ENCODE data around the gene POLA1. TPM values are rescaled to one million over a fixed set of nuclear protein-coding genes. Genes with fewer than 3 reads are reported as not detected.
"Not testable (repeated sequence)": the region's sequence is repeated elsewhere in the genome, so short reads cannot be mapped to it uniquely, and the experiment has no call there.

Gene POLA1
- total RNA-seq, 4 donors from 2014 or later: 12.0 to 15.6 (median 12.5) TPM

DNA sequence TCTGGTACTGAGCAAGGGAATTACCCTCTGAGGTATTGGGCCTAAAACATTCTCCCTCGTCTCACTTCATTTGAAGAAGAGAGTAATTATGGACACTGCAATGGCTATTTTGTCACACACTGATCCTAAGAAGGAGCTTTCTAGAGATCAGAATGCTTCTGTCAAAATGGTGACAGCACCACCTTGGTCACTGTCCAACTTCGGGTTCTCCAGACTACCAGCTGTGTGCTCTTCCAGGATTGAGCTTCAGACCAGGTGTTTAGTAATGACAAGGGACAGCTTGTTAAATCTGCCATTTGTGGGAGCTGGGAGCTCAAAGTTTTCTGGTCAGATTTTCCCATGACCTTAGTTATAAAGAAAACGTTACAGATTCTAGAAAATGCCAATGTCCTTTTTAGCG lies 105.4 kb downstream of the POLA1 start:
- Histone ChIP-seq H3K27me3 (no peaks in the 10 kb centered on the region), H3K27ac (no peak overlapping the region), H3K36me3 (no peaks in the 10 kb centered on the region), H3K4me1 (no peaks in the 10 kb centered on the region), H3K9me3 (no peaks in the 10 kb centered on the region), H3K4me3 (no peak overlapping the region)
- no peak for TF ChIP-seq POLR2AphosphoS5 (IDR thresholded peaks at IDR 0.05)
- no peak for ATAC-seq
- 61 to 72% methylated on average over 3 to 4 of the region's 4 CpGs for WGBS, 2 donors (ENCODE audit: low coverage in 1 of 2)

DNA sequence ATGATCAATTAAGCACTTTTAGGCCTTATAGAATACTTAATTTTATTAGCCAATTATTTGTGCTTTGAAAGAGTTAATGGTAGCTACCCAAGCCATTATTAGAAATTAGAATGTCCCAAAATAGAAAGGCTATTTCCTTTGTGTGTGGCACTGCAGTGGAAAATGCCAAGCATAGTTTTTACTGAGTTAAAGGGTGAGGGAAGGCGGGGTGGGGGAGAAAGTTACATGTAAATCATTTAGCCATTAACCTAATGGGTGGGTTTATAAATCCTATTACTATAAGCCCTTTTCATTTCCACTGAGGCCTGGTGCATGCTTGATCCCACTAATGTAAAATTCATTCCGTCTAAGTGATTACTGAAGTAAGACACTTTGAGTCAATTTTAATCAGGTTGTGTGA lies 105.8 kb downstream of the POLA1 start:
- H3K27me3 ChIP-seq: no peaks in the 10 kb centered on the region
- H3K4me1 ChIP-seq: no peaks in the 10 kb centered on the region
- H3K9me3 ChIP-seq: no peaks in the 10 kb centered on the region
- TF ChIP-seq EP300 (IDR thresholded peaks at IDR 0.05): no peak
- no peak for TF ChIP-seq POLR2A (IDR thresholded peaks at IDR 0.05)
- no peak for TF ChIP-seq POLR2AphosphoS5 (IDR thresholded peaks at IDR 0.05)
- WGBS, 2 donors (ENCODE audit: low coverage in 1 of 2): 18 to 32% methylated on average over 2 of the region's 2 CpGs
- ATAC-seq: no peak
- H3K36me3 ChIP-seq: no peaks in the 10 kb centered on the region
- H3K27ac ChIP-seq: no peak overlapping the region
- no peak overlapping the region for H3K4me3 ChIP-seq

DNA sequence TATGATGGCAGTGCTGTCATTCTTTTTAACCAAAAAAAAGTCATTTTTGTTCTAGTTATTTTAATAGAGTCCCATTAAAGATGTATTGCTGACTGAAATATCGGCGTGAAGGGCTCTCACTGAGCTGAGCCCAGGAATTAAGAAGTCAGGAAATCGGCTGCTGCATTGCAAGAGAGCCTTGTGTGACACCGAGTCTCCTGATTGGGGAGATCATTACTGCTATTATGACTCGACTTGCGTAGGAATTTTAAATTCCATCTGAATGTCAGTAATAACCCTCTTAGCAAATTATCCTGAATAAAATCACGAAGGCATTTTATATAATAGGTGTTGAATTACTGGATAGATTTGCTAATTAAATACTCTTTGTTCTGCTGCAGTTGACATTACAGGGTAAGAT lies 111.5 kb downstream of the POLA1 start:
- Histone ChIP-seq H3K9me3 (no peaks in the 10 kb centered on the region), H3K4me1 (no peaks in the 10 kb centered on the region), H3K27ac (no peak overlapping the region), H3K27me3 (no peaks in the 10 kb centered on the region), H3K36me3 (no peaks in the 10 kb centered on the region), H3K4me3 (no peak overlapping the region)
- no peak for ATAC-seq
- WGBS, 2 donors (ENCODE audit: low coverage in 1 of 2): 48 to 52% methylated on average over 3 to 4 of the region's 7 CpGs
- TF ChIP-seq, protein P1, sequence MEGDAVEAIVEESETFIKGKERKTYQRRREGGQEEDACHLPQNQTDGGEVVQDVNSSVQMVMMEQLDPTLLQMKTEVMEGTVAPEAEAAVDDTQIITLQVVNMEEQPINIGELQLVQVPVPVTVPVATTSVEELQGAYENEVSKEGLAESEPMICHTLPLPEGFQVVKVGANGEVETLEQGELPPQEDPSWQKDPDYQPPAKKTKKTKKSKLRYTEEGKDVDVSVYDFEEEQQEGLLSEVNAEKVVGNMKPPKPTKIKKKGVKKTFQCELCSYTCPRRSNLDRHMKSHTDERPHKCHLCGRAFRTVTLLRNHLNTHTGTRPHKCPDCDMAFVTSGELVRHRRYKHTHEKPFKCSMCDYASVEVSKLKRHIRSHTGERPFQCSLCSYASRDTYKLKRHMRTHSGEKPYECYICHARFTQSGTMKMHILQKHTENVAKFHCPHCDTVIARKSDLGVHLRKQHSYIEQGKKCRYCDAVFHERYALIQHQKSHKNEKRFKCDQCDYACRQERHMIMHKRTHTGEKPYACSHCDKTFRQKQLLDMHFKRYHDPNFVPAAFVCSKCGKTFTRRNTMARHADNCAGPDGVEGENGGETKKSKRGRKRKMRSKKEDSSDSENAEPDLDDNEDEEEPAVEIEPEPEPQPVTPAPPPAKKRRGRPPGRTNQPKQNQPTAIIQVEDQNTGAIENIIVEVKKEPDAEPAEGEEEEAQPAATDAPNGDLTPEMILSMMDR (IDR thresholded peaks at IDR 0.05): no peak
- TF ChIP-seq POLR2A (IDR thresholded peaks at IDR 0.05) (no peak), EP300 (IDR thresholded peaks at IDR 0.05) (no peak)

DNA sequence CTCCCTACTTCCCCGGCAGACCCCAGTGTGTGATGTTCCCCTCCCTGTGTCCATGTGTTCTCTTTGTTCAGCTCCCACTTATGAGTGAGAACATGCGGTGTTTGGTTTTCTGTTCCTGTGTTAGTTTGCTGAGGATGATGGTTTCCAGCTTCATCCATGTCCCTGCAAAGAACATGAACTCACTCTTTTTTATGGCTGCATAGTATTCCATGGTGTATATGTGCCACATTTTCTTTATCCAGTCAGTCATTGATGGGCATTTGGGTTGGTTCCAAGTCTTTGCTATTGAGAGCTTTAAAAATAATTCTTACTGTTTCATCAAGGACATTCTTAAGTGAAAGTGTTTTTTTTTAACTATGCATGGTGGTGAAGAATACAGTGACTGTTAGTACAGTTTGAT lies 126.1 kb downstream of the POLA1 start:
- not testable (repeated sequence) for ATAC-seq, H3K27me3 ChIP-seq, H3K4me3 ChIP-seq, H3K9me3 ChIP-seq, H3K4me1 ChIP-seq, H3K27ac ChIP-seq
- WGBS, 2 donors (ENCODE audit: low coverage in 1 of 2): 100% methylated on average over 1 to 2 of the region's 2 CpGs
- H3K36me3 ChIP-seq: peaks cover 0 to 15% of the 10 kb centered on the region in 2 donors

DNA sequence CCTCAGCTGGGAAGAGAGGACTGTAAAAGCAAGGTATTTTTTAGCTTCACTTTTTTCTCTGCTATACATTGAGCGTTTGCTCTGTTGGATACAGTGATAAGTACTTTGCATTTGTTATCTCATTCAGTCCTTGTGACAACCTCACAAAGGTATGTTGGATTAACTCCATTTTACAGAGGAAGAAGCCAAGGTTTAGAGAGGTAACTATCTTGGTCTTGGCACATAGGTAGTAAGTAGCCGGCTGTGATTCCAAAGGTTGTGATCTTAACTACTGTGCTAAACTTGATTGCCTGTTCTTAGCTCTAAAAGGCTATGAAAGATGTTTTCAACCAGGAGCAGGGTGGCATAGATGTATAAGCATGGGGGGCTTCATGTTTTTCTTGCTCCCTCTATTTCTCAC lies 134.4 kb downstream of the POLA1 start:
- ATAC-seq: no peak
- Histone ChIP-seq H3K4me1 (no peaks in the 10 kb centered on the region), H3K36me3 (peaks cover 0 to 27% of the 10 kb centered on the region in 2 donors), H3K27me3 (no peaks in the 10 kb centered on the region), H3K27ac (no peak overlapping the region), H3K9me3 (no peaks in the 10 kb centered on the region), H3K4me3 (no peak overlapping the region)
- 94 to 100% methylated on average over 2 of the region's 2 CpGs for WGBS, 2 donors (ENCODE audit: low coverage in 1 of 2)
- TF ChIP-seq POLR2AphosphoS5 (IDR thresholded peaks at IDR 0.05): no peak

DNA sequence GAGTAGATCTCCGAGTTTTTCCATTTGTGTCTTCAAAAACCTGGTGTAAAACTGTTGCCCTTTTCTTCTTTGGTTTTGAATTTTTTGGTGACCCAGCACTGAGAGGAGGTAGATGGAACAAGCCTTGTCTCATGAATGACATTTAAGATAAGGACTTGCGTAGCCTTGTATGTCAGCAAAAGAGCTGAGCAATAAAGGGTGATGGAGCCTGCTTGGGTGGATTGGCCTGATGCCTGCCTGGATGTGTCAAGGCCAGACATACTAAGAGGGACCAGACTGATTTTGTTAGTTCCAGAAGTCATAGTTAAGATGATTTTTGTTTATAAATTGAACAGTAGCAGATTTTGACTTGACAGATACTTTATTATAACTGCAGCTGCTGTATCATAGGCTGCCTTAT lies 134.9 kb downstream of the POLA1 start:
- WGBS, 2 donors (ENCODE audit: low coverage in 1 of 2): 100% methylated on average over 2 of the region's 2 CpGs; no CpG with 5 or more reads in 1 of the 2 donors
- no peaks in the 10 kb centered on the region for H3K9me3 ChIP-seq
- no peak overlapping the region for H3K27ac ChIP-seq
- no peaks in the 10 kb centered on the region for H3K4me1 ChIP-seq
- TF ChIP-seq POLR2AphosphoS5 (IDR thresholded peaks at IDR 0.05) (no peak), POLR2A (IDR thresholded peaks at IDR 0.05) (no peak), EP300 (IDR thresholded peaks at IDR 0.05) (no peak)
- TF ChIP-seq, protein P1 (IDR thresholded peaks at IDR 0.05): no peak
- H3K36me3 ChIP-seq: peaks cover 0 to 27% of the 10 kb centered on the region in 2 donors
- no peaks in the 10 kb centered on the region for H3K27me3 ChIP-seq
- H3K4me3 ChIP-seq: no peak overlapping the region
- ATAC-seq: no peak

DNA sequence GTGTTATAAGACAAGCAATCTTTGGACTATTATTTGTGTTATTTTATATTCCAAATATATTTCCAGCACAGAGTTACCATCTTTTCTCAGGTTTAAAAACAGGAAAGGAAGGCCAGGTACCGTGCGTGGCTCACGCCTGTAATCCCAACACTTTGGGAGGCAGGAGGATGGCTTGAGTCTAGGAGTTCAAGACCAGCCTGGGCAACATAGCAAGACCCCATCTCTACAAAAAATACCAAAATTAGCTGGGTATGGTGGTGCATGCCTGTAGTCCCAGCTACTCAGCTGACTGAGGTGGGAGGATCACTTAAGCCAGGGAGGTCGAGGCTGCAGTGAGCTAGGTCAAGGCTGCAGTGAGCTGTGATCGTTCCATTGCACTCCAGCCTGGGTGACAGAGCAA lies 140.0 kb downstream of the POLA1 start:
- ATAC-seq: no peak
- H3K36me3 ChIP-seq: peaks cover 0 to 5% of the 10 kb centered on the region in 2 donors
- H3K4me1 ChIP-seq: no peaks in the 10 kb centered on the region
- 100% methylated on average over 2 of the region's 5 CpGs; no CpG with 5 or more reads in 1 of the 2 donors for WGBS, 2 donors (ENCODE audit: low coverage in 1 of 2)
- TF ChIP-seq EP300 (IDR thresholded peaks at IDR 0.05) (no peak), POLR2AphosphoS5 (IDR thresholded peaks at IDR 0.05) (no peak), POLR2A (IDR thresholded peaks at IDR 0.05) (no peak)
- TF ChIP-seq, protein P1 (IDR thresholded peaks at IDR 0.05): no peak
- H3K9me3 ChIP-seq: no peaks in the 10 kb centered on the region
- H3K27me3 ChIP-seq: no peaks in the 10 kb centered on the region
- no peak overlapping the region for H3K27ac ChIP-seq
- H3K4me3 ChIP-seq: no peak overlapping the region
